Mesendoderm (in vitro differentiated cells): Measurements from ENCODE around the gene MIA2.
"Not testable (repeated sequence)": the region's sequence is repeated elsewhere in the genome, so short reads cannot be mapped to it uniquely, and the experiment has no call there.

Experiments used
- DNase-seq: peaks from one replicate; pipeline ENCODE4 v3.0.0; 2013
- H2AK5ac ChIP-seq: 2 replicates; pipeline ENCODE4 v1.6.1; 2013; ENCODE audit warnings: low read length, inconsistent platforms
- H2BK120ac ChIP-seq: 2 replicates; pipeline ENCODE4 v1.6.1; 2013; ENCODE audit warnings: low read depth, mild to moderate bottlenecking, low read length, moderate library complexity, mixed read lengths
- H2BK15ac ChIP-seq: replicated peaks from 2 replicates; pipeline ENCODE4 v1.6.1; 2013; ENCODE audit warnings: low read depth, mild to moderate bottlenecking, moderate library complexity
- H2BK5ac ChIP-seq: 2 replicates; pipeline ENCODE4 v1.6.1; 2013; ENCODE audit warnings: low read length, inconsistent platforms
- H3K18ac ChIP-seq: 2 replicates; pipeline ENCODE4 v1.6.1; 2013; ENCODE audit warnings: mild to moderate bottlenecking, low read length, mixed read lengths
- H3K23ac ChIP-seq: one replicate; pipeline ENCODE4 v1.6.1; 2013; ENCODE audit warnings: low read length
- H3K27ac ChIP-seq: 2 replicates; pipeline ENCODE4 v1.5.1; 2013; ENCODE audit warnings: low read depth, mild to moderate bottlenecking, inconsistent platforms, low read length, moderate library complexity
- H3K27me3 ChIP-seq: 2 replicates; pipeline ENCODE4 v1.6.1; 2013; ENCODE audit warnings: low read length, control low read depth, mild to moderate bottlenecking, inconsistent platforms; ENCODE audit not compliant: insufficient read depth, poor library complexity
- H3K36me3 ChIP-seq: 2 replicates; pipeline ENCODE4 v1.6.1; 2013; ENCODE audit warnings: low read length, inconsistent platforms; ENCODE audit not compliant: control insufficient read depth, insufficient read depth
- H3K4ac ChIP-seq: one replicate; pipeline ENCODE4 v1.6.1; 2013; ENCODE audit warnings: low read depth, mild to moderate bottlenecking, low read length, moderate library complexity
- H3K4me1 ChIP-seq: 2 replicates; pipeline ENCODE4 v1.6.1; 2013; ENCODE audit warnings: low read depth, low read length, inconsistent platforms; ENCODE audit not compliant: control insufficient read depth
- H3K4me2 ChIP-seq: 2 replicates; pipeline ENCODE4 v1.6.1; 2013; ENCODE audit warnings: low read length
- H3K4me3 ChIP-seq: 2 replicates; pipeline ENCODE4 v1.5.1; 2013; ENCODE audit warnings: mild to moderate bottlenecking, low read length
- H3K56ac ChIP-seq: one replicate; pipeline ENCODE4 v1.6.1; 2013; ENCODE audit warnings: low read length
- H3K79me1 ChIP-seq: 2 replicates; pipeline ENCODE4 v1.6.1; 2013; ENCODE audit warnings: low read length, inconsistent platforms
- H3K79me2 ChIP-seq: 2 replicates; pipeline ENCODE4 v1.6.1; 2013; ENCODE audit warnings: mild to moderate bottlenecking, low read length; ENCODE audit not compliant: control insufficient read depth, insufficient read depth
- H3K9ac ChIP-seq: 2 replicates; pipeline ENCODE4 v1.6.1; 2013; ENCODE audit warnings: low read length, inconsistent platforms
- H4K5ac ChIP-seq: one replicate; pipeline ENCODE4 v1.6.1; 2013; ENCODE audit warnings: low read length
- H4K8ac ChIP-seq: one replicate; pipeline ENCODE4 v1.6.1; 2013; ENCODE audit warnings: low read depth, mild to moderate bottlenecking, control low read depth, low read length, moderate library complexity
- WGBS: extraction: QIAGEN DNeasy Blood & Tissue Kit; methylation state at CpG from one replicate; pipeline ENCODE4 v1.1.7; 2013; ENCODE audit warnings: low lambda C conversion rate, missing lambda C conversion rate; ENCODE audit not compliant: insufficient coverage; ENCODE audit errors: extremely low coverage; 5-methylcytosine and 5-hydroxymethylcytosine counted together

Gene MIA2

DNA sequence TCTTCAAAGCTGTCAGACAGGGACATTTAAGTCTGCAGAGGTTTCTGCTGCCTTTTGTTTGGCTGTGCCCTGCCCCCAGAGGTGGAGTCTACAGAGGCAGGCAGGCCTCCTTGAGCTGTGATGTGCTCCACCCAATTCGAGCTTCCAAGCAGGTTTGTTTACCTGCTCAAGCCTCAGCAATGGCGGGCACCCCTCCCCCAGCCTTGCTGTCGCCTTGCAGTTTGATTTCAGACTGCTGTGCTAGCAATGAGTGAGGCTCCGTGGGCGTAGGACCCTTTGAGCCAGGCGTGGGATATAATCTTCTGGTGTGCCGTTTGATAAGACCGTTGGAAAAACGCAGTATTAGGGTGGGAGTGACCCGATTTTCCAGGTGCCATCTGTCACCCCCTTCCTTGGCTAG lies 125.4 kb downstream of the MIA2 start:
- H3K23ac ChIP-seq, H2BK5ac ChIP-seq, H3K27ac ChIP-seq, H3K4me3 ChIP-seq, DNase-seq, H3K27me3 ChIP-seq, H3K4ac ChIP-seq, H2BK15ac ChIP-seq, H3K18ac ChIP-seq, H3K4me2 ChIP-seq, H2BK120ac ChIP-seq, H2AK5ac ChIP-seq, H3K79me1 ChIP-seq, H3K9ac ChIP-seq, H4K8ac ChIP-seq, H3K56ac ChIP-seq, H3K36me3 ChIP-seq, H4K5ac ChIP-seq, H3K4me1 ChIP-seq, H3K79me2 ChIP-seq: not testable (repeated sequence)
- no CpG with 5 or more reads among the region's 10 CpGs for WGBS

DNA sequence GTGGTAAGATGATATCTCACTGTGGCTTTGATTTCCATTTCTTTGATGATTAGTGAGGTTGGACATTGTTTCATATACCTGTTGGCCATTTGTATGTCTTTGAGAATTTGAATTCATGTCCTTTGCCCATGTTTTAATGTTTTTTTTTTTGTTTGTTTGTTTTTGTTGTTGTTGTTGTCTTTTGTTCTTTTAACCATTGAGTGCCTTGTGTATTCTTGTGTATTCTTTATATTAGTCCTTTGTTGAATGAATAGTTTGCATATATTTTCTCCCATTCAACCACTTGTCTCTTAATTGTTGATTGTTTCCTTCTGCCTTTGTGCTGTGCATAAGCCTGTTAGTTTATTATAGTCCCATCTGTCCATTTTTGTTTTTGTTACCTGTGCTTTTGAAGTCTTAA lies 126.6 kb downstream of the MIA2 start:
- Histone ChIP-seq H3K18ac (no peak overlapping the region), H3K9ac (no peak overlapping the region), H2BK5ac (no peak overlapping the region), H2AK5ac (no peak overlapping the region), H3K79me1 (no peaks in the 10 kb centered on the region), H3K56ac (no peak overlapping the region), H4K5ac (no peak overlapping the region), H3K4me3 (no peak overlapping the region), H3K27ac (no peak overlapping the region), H3K27me3 (no peaks in the 10 kb centered on the region), H3K23ac (no peak overlapping the region), H2BK120ac (no peak overlapping the region), H3K4me1 (no peaks in the 10 kb centered on the region), H3K36me3 (no peaks in the 10 kb centered on the region), H3K79me2 (no peaks in the 10 kb centered on the region), H3K4ac (no peak overlapping the region), H3K4me2 (no peak overlapping the region), H2BK15ac (no peak overlapping the region), H4K8ac (no peak overlapping the region)
- no peak for DNase-seq

DNA sequence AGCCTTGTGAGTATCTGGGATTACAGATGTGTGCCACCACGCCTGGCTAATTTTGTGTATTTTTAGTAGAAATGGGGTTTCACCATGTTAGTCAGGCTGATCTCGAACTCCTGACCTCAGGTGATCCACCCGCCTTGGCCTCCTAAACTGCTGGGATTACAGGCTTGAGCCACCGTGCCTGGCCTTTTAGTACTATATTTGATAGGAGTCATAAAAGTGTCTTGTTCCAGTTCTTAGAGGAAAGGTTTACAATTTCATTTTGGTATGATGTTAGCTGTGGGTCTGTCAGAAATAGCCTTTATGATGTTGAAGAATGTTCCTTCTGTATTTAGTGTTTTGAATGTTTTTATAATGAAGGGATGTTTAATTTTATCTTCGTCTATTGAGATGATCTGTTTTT lies 127.8 kb downstream of the MIA2 start:
- 100% methylated on average over 1 of the region's 5 CpGs for WGBS

DNA sequence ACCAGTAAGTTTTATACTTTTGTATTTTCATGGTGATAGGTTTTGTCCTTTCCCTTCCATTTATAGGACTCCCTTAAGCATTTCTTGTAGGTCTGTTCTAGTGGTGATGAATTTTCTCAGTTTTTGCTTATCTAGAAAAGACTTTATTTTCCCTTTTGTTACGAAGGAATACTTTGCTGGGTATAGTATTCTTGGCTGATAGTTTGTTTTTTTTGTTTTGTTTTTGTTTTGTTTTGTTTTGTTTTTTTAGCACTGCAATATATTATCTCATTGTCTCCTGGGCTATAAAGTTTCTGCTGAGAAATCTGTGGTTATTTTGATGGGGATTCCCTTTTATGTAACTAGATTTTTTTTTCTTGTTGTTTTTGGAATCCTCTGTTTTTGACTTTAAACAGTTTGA lies 130.8 kb downstream of the MIA2 start:
- Histone ChIP-seq H3K79me1 (peaks cover 4% of the 10 kb centered on the region), H2AK5ac (no peak overlapping the region), H3K4ac (no peak overlapping the region), H2BK120ac (no peak overlapping the region), H3K79me2 (no peaks in the 10 kb centered on the region), H2BK5ac (no peak overlapping the region), H3K4me2 (no peak overlapping the region), H3K9ac (no peak overlapping the region), H3K23ac (no peak overlapping the region), H4K5ac (no peak overlapping the region), H3K4me3 (no peak overlapping the region), H2BK15ac (no peak overlapping the region), H4K8ac (no peak overlapping the region), H3K27me3 (no peaks in the 10 kb centered on the region), H3K4me1 (peaks cover 15% of the 10 kb centered on the region), H3K56ac (no peak overlapping the region), H3K36me3 (no peaks in the 10 kb centered on the region), H3K27ac (no peak overlapping the region), H3K18ac (no peak overlapping the region)
- WGBS, result no CpG with 5 or more reads among the region's 1 CpG
- DNase-seq, result no peak

More for the DNA sequence above, 127.8 kb downstream of the MIA2 start:
- H2AK5ac ChIP-seq, H4K5ac ChIP-seq, H4K8ac ChIP-seq, H3K27me3 ChIP-seq, H3K79me2 ChIP-seq, H3K4me2 ChIP-seq, H2BK120ac ChIP-seq, H3K9ac ChIP-seq, H3K18ac ChIP-seq, H3K36me3 ChIP-seq, H2BK5ac ChIP-seq, H3K4ac ChIP-seq, H3K4me3 ChIP-seq, DNase-seq, H3K27ac ChIP-seq, H3K56ac ChIP-seq, H3K4me1 ChIP-seq, H3K23ac ChIP-seq, H3K79me1 ChIP-seq, H2BK15ac ChIP-seq: not testable (repeated sequence)

GRCh38 chr14:39365354-39365753 lies 131.6 kb downstream of the MIA2 start:
- no CpG with 5 or more reads among the region's 1 CpG for WGBS
- H3K79me2 ChIP-seq, result no peaks in the 10 kb centered on the region

More at GRCh38 chr14:39365354-39365753, 131.6 kb downstream of the MIA2 start:
- Histone ChIP-seq H3K4me2 (no peak overlapping the region), H3K18ac (no peak overlapping the region), H3K27ac (no peak overlapping the region), H3K79me1 (peaks cover 4% of the 10 kb centered on the region), H2BK120ac (no peak overlapping the region), H3K56ac (no peak overlapping the region), H3K4ac (no peak overlapping the region), H3K36me3 (no peaks in the 10 kb centered on the region), H3K23ac (no peak overlapping the region), H2BK15ac (no peak overlapping the region), H2AK5ac (no peak overlapping the region), H3K4me1 (peaks cover 15% of the 10 kb centered on the region), H3K9ac (no peak overlapping the region), H3K4me3 (no peak overlapping the region), H3K27me3 (no peaks in the 10 kb centered on the region), H4K5ac (no peak overlapping the region), H2BK5ac (no peak overlapping the region), H4K8ac (no peak overlapping the region)
- DNase-seq, result no peak
